ENCODE data around the gene CRB1. TPM values are rescaled to one million over a fixed set of nuclear protein-coding genes. Genes with fewer than 3 reads are reported as not detected.

The CRB1 gene
- total and polyA plus RNA-seq, 8 donors: 0.08 to 0.73 TPM; not detected in 6

DNA sequence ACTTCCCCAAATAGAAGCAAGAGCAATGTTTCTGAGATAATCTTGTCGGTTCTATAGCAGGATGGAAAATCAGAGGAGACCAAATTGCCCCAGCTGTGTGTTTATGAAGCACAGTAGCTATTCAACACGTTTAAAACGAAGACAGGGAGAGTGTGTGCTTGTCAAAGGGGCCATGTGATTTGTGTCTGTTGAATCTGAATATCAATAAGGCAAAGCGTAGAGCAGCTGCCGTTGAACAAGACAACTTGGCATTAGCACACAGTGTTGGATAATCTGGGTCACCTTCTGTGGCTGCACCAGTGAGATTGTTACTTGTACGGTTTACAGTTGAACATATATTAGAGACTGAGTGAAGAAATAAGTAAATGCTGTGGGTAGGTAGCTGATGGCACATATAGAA lies 1.0 kb downstream of the CRB1 start:
- Histone ChIP-seq H3K4me3 (no peak overlapping the region), H3K9me3 (no peaks in the 10 kb centered on the region), H3K4me1 (no peaks in the 10 kb centered on the region), H3K27me3 (no peaks in the 10 kb centered on the region), H3K27ac (no peak overlapping the region), H3K36me3 (no peaks in the 10 kb centered on the region)
- 23 to 35% (median 28%) methylated on average over 6 of the region's 6 CpGs for WGBS, 5 donors
- TF ChIP-seq EP300 (IDR thresholded peaks at IDR 0.05): no peak
- TF ChIP-seq, protein P1, sequence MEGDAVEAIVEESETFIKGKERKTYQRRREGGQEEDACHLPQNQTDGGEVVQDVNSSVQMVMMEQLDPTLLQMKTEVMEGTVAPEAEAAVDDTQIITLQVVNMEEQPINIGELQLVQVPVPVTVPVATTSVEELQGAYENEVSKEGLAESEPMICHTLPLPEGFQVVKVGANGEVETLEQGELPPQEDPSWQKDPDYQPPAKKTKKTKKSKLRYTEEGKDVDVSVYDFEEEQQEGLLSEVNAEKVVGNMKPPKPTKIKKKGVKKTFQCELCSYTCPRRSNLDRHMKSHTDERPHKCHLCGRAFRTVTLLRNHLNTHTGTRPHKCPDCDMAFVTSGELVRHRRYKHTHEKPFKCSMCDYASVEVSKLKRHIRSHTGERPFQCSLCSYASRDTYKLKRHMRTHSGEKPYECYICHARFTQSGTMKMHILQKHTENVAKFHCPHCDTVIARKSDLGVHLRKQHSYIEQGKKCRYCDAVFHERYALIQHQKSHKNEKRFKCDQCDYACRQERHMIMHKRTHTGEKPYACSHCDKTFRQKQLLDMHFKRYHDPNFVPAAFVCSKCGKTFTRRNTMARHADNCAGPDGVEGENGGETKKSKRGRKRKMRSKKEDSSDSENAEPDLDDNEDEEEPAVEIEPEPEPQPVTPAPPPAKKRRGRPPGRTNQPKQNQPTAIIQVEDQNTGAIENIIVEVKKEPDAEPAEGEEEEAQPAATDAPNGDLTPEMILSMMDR (IDR thresholded peaks at IDR 0.05): no peak
- TF ChIP-seq POLR2AphosphoS5 (IDR thresholded peaks at IDR 0.05): no peak
- intact Hi-C loops (cut with DNase I; ENCODE audit: low total_unique reads): no loop called here
- DNase-seq: peak in 1 of 2 donors; percentile 9

DNA sequence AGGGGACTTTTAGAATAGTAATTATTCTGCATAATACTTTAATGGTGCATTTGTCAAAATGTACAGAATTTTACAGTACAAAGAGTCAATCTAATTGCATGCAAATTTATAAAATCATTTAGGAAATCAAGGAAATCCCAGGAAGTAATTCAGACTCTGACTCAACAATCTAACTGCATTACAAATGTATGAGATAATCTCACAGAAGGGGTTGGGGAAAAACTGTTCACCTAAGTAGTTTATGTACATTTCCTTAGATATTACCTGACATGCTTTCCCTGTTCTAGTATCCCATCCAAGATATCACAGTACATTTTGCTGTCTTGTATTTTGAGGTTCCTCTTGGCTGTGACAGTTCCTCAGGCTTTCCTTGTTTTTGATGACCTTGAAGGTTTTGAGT lies 4.7 kb downstream of the CRB1 start:
- intact Hi-C loops (cut with DNase I; ENCODE audit: low total_unique reads): no loop called here
- no peak overlapping the region for H3K27ac ChIP-seq
- no peak for DNase-seq
- TF ChIP-seq POLR2A (IDR thresholded peaks at IDR 0.05) (no peak), EP300 (IDR thresholded peaks at IDR 0.05) (no peak), POLR2AphosphoS5 (IDR thresholded peaks at IDR 0.05) (no peak)
- TF ChIP-seq, protein P1 (IDR thresholded peaks at IDR 0.05): no peak
- no peak overlapping the region for H3K4me3 ChIP-seq
- H3K4me1 ChIP-seq: no peaks in the 10 kb centered on the region
- H3K9me3 ChIP-seq: no peaks in the 10 kb centered on the region
- H3K36me3 ChIP-seq: no peaks in the 10 kb centered on the region
- no peaks in the 10 kb centered on the region for H3K27me3 ChIP-seq

DNA sequence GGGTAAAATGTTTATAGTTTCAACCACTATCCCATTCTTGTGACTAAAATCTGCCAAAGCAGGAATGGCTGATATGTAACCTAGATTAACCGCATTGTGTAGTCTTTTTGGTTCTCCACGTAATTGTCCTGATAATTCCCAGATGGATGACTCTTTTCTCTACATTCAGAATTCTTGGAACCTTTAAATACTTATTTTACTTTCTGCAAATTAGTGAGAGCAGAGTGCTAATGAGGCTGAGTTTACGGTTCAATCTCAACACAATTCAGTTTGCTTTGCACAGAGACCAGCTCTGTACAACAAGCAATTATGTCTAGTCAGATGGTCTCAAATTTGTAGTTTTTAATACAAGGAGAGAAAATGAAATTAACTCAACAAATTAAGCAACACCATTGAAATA lies 9.1 kb downstream of the CRB1 start:
- WGBS, 5 donors: 69 to 89% (median 81%) methylated on average over 3 of the region's 3 CpGs
- H3K4me3 ChIP-seq: no peak overlapping the region
- no peaks in the 10 kb centered on the region for H3K36me3 ChIP-seq
- TF ChIP-seq EP300 (IDR thresholded peaks at IDR 0.05): no peak
- no peak for TF ChIP-seq POLR2A (IDR thresholded peaks at IDR 0.05)
- TF ChIP-seq, protein P1 (IDR thresholded peaks at IDR 0.05): no peak
- no peak for TF ChIP-seq POLR2AphosphoS5 (IDR thresholded peaks at IDR 0.05)
- H3K27ac ChIP-seq: no peak overlapping the region
- no peaks in the 10 kb centered on the region for H3K27me3 ChIP-seq
- intact Hi-C loops (cut with DNase I; ENCODE audit: low total_unique reads): no loop called here
- DNase-seq: no peak
- H3K4me1 ChIP-seq: no peaks in the 10 kb centered on the region
- H3K9me3 ChIP-seq: no peaks in the 10 kb centered on the region

DNA sequence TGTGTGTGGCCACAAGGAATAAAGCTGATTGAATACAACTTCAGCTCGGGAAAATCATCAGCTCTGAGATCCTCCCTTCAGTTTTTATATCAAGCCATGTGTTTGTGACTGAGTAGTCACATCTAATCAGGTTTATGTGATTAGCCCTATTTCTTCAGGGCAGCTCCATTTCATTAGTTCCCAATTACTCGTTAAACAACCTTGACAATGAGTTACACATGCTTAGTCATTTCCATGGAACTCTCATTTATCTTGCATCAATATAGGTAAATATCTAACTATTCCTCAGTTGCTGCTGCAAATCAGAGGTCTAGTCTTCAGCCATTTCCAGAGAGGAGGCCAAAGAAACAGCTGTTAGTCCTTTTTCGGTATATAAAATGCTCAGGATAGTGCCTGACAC lies 16.3 kb downstream of the CRB1 start:
- no peak for DNase-seq
- WGBS, 5 donors: 56 to 80% (median 63%) methylated on average over 3 of the region's 3 CpGs
- Histone ChIP-seq H3K4me3 (no peak overlapping the region), H3K36me3 (no peaks in the 10 kb centered on the region), H3K4me1 (no peaks in the 10 kb centered on the region), H3K27me3 (no peaks in the 10 kb centered on the region), H3K27ac (no peak overlapping the region), H3K9me3 (no peaks in the 10 kb centered on the region)
- intact Hi-C loops (cut with DNase I; ENCODE audit: low total_unique reads): no loop called here
- TF ChIP-seq, protein P1 (IDR thresholded peaks at IDR 0.05): no peak
- TF ChIP-seq POLR2AphosphoS5 (IDR thresholded peaks at IDR 0.05) (no peak), POLR2A (IDR thresholded peaks at IDR 0.05) (no peak), EP300 (IDR thresholded peaks at IDR 0.05) (no peak)
